DOHH2 (cell line): Measurements from ENCODE around the gene NHERF2.

ENCODE experiments used
- CTCF ChIP-seq: fragments of 200-600 bp; sonication (generic); IDR thresholded peaks from one replicate; pipeline ENCODE4 v1.5.1; 2014; ENCODE audit warnings: antibody characterized with exemption, mild to moderate bottlenecking, low read depth, low read length; ENCODE audit not compliant: poor library complexity, severe bottlenecking
- EZH2phosphoT487 ChIP-seq: fragments of 200-600 bp; sonication (generic); IDR thresholded peaks from 2 replicates; pipeline ENCODE4 v1.6.1; 2017; ENCODE audit warnings: borderline replicate concordance, mild to moderate bottlenecking, antibody characterized with exemption, low read length, moderate library complexity, mixed read lengths

- TF ChIP-seq CTCF (no peak), EZH2phosphoT487 (no peak)
Observed at GRCh38 chr16:2053897-2054296, 27.2 kb downstream of the NHERF2 start.
